Thyroid gland (tissue), 4 donors: Measurements from ENCODE around the gene CXCL6. TPM values are rescaled to one million over a fixed set of nuclear protein-coding genes. Genes with fewer than 3 reads are reported as not detected.

Source experiments
- DNase-seq, 2 donors: peaks; one replicate each; pipeline ENCODE4 v3.0.0-alpha.2; 2019
- H3K27ac ChIP-seq, 3 donors: fragments of 200-600 bp; sonication (generic); 1 replicate in 2 of 3; 2 replicates in 1 of 3; pipeline ENCODE4 v1.5.1; 2016 to 2019; ENCODE audit warnings: mild to moderate bottlenecking in 1 of 3, moderate library complexity in 1 of 3
- H3K27me3 ChIP-seq: fragments of 200-600 bp; sonication (generic); one replicate; pipeline ENCODE4 v1.5.1; 2019
- H3K36me3 ChIP-seq, 2 donors: fragments of 200-600 bp; sonication (generic); one replicate each; pipeline ENCODE4 v1.5.1; 2016 to 2019
- H3K4me1 ChIP-seq, 2 donors: fragments of 200-600 bp; sonication (generic); one replicate each; pipeline ENCODE4 v1.5.1; 2017 to 2019
- H3K4me3 ChIP-seq, 3 donors: fragments of 200-600 bp; sonication (generic); replicated peaks in 1 of 3; 1 replicate in 2 of 3; 2 replicates in 1 of 3; pipeline ENCODE4 v1.5.1; 2016; ENCODE audit warnings: mild to moderate bottlenecking in 1 of 3
- H3K9me3 ChIP-seq: fragments of 200-600 bp; sonication (generic); one replicate; pipeline ENCODE4 v1.5.1; 2017
- POLR2A ChIP-seq, 2 donors: fragments of 450-650 bp; IDR thresholded peaks; one replicate each; pipeline ENCODE4 v1.6.1; 2017; ENCODE audit warnings: antibody characterized with exemption in 2 of 2, mild to moderate bottlenecking in 2 of 2, moderate library complexity in 1 of 2
- WGBS, 2 donors: methylation state at CpG; one replicate each; pipeline ENCODE4 v1.1.5; 2017; 5-methylcytosine and 5-hydroxymethylcytosine counted together
- intact Hi-C: fragments of 100-400 bp; cut with DNase I; formaldehyde crosslinking; loops from one replicate; pipeline ENCODE4 v1.15.1; 2023
- total RNA-seq, 4 donors: library from RNA; depleted of rRNA; stranded (reverse); fragments of >200 nt; gene quantifications; one replicate each; pipeline ENCODE4 v1.2.3, GENCODE V29; 2016
- TF ChIP-seq, protein P1 (sequence below), 6 experiments: fragments of 200-600 bp in 3 of 6; fragments of 450-650 bp in 3 of 6; sonication (generic) in 3 of 6; IDR thresholded peaks; one replicate each; pipeline ENCODE4 v1.5.1; 2016 to 2019; ENCODE audit warnings: antibody characterized with exemption in 6 of 6, mild to moderate bottlenecking in 2 of 6, inconsistent platforms in 1 of 6, moderate library complexity in 1 of 6

Gene CXCL6
- total RNA-seq, 4 donors from 2014 or later, result not detected

DNA sequence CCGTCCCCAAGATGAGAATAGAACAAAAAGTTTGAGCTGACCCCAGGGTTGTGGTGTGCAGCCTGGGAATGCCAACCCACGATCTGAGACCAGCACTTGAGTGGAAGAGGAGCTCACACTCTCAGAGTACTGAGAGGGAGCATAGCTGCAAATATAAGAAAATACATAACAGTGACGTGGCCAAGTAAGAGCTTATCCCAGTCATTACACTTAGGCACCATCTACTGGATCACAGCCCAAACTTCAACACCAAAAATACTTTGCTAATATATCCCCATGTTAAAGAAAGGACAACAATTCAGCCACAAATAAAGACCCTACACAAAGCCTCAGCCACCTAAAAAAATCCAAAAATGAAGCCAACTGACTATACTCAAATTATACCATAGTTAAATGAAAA is 33.3 kb upstream of the CXCL6 start:
- H3K9me3 ChIP-seq, result no peaks in the 10 kb centered on the region
- H3K27ac ChIP-seq, result no peak overlapping the region
- no peak for TF ChIP-seq POLR2A (IDR thresholded peaks at IDR 0.05)
- TF ChIP-seq, protein P1, sequence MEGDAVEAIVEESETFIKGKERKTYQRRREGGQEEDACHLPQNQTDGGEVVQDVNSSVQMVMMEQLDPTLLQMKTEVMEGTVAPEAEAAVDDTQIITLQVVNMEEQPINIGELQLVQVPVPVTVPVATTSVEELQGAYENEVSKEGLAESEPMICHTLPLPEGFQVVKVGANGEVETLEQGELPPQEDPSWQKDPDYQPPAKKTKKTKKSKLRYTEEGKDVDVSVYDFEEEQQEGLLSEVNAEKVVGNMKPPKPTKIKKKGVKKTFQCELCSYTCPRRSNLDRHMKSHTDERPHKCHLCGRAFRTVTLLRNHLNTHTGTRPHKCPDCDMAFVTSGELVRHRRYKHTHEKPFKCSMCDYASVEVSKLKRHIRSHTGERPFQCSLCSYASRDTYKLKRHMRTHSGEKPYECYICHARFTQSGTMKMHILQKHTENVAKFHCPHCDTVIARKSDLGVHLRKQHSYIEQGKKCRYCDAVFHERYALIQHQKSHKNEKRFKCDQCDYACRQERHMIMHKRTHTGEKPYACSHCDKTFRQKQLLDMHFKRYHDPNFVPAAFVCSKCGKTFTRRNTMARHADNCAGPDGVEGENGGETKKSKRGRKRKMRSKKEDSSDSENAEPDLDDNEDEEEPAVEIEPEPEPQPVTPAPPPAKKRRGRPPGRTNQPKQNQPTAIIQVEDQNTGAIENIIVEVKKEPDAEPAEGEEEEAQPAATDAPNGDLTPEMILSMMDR (IDR thresholded peaks at IDR 0.05), result no peak
- H3K4me3 ChIP-seq, result no peak overlapping the region
- no peaks in the 10 kb centered on the region for H3K27me3 ChIP-seq
- intact Hi-C loops, result no loop called here
- 59 to 80% methylated on average over 3 of the region's 3 CpGs for WGBS, 2 donors
- no peak for DNase-seq
- H3K36me3 ChIP-seq, result no peaks in the 10 kb centered on the region
- H3K4me1 ChIP-seq, result no peaks in the 10 kb centered on the region

GRCh38 chr4:73810191-73810590 is 26.3 kb upstream of the CXCL6 start:
- no peak overlapping the region for H3K4me3 ChIP-seq
- H3K27ac ChIP-seq, result no peak overlapping the region
- H3K9me3 ChIP-seq, result no peaks in the 10 kb centered on the region
- 69 to 79% methylated on average over 3 of the region's 3 CpGs for WGBS, 2 donors
- H3K36me3 ChIP-seq, result no peaks in the 10 kb centered on the region
- no peaks in the 10 kb centered on the region for H3K27me3 ChIP-seq
- no peak for DNase-seq
- intact Hi-C loops, result no loop called here
- no peaks in the 10 kb centered on the region for H3K4me1 ChIP-seq
- TF ChIP-seq POLR2A (IDR thresholded peaks at IDR 0.05), result no peak
- TF ChIP-seq, protein P1 (IDR thresholded peaks at IDR 0.05), result no peak

- Histone ChIP-seq H3K4me1 (no peaks in the 10 kb centered on the region), H3K27me3 (no peaks in the 10 kb centered on the region), H3K27ac (no peak overlapping the region), H3K36me3 (no peaks in the 10 kb centered on the region), H3K9me3 (no peaks in the 10 kb centered on the region), H3K4me3 (no peak overlapping the region)
- no peak for TF ChIP-seq POLR2A (IDR thresholded peaks at IDR 0.05)
- TF ChIP-seq, protein P1 (IDR thresholded peaks at IDR 0.05), result no peak
- WGBS, 2 donors, result 65 to 84% methylated on average over 1 of the region's 1 CpG
- no peak for DNase-seq
- intact Hi-C loops, result no loop called here
These were observed 24.6 kb upstream of the CXCL6 start for GRCh38 chr4:73811841-73812240.

- intact Hi-C loops, result no loop called here
- TF ChIP-seq, protein P1 (IDR thresholded peaks at IDR 0.05), result no peak
- no peak for TF ChIP-seq POLR2A (IDR thresholded peaks at IDR 0.05)
- Histone ChIP-seq H3K4me3 (no peak overlapping the region), H3K27me3 (no peaks in the 10 kb centered on the region), H3K36me3 (no peaks in the 10 kb centered on the region), H3K4me1 (no peaks in the 10 kb centered on the region), H3K27ac (no peak overlapping the region), H3K9me3 (no peaks in the 10 kb centered on the region)
- no peak for DNase-seq
- WGBS, 2 donors, result 83 to 100% methylated on average over 1 of the region's 1 CpG
These were observed 21.8 kb upstream of the CXCL6 start for GRCh38 chr4:73814679-73815078.

- Histone ChIP-seq H3K36me3 (no peaks in the 10 kb centered on the region), H3K27ac (no peak overlapping the region), H3K9me3 (no peaks in the 10 kb centered on the region), H3K4me3 (no peak overlapping the region), H3K27me3 (no peaks in the 10 kb centered on the region), H3K4me1 (no peaks in the 10 kb centered on the region)
- no peak for TF ChIP-seq POLR2A (IDR thresholded peaks at IDR 0.05)
- TF ChIP-seq, protein P1 (IDR thresholded peaks at IDR 0.05), result no peak
- 71 to 83% methylated on average over 1 of the region's 1 CpG for WGBS, 2 donors
- no peak for DNase-seq
- intact Hi-C loops, result no loop called here
These were observed 21.3 kb upstream of the CXCL6 start for GRCh38 chr4:73815145-73815544.
